GM12872 (cell line): ENCODE data around the gene NID2.

Source experiments
- CTCF ChIP-seq: IDR thresholded peaks from 3 replicates; pipeline ENCODE4 v1.5.1; 2011; ENCODE audit warnings: low read depth, mild to moderate bottlenecking, low read length, moderate library complexity; ENCODE audit not compliant: insufficient read depth

NID2 gene

GRCh38 chr14:52053044-52053443 lies 15.8 kb downstream of the NID2 start:
- TF ChIP-seq CTCF, result no peak

GRCh38 chr14:52052288-52052943 lies 16.4 kb downstream of the NID2 start:
- TF ChIP-seq CTCF, result no peak

DNA sequence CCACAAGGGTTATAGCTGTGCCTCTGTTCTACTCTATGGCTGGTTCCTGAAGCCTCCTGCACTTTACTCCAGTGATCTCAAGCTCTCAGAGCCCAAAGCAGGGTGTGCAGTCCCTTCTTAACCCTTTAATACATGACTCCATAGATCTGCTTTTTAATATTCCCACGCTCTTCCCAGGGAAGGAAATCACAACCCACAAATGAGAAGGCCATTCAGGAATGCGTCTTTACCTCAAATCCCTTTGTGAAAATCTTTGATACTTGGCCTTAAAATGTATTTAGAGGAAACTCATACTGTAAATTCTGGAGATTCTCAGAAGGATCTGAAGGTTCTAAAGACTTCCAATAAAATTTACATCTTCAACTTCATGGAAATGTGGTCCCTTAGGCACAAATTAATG lies 17.0 kb downstream of the NID2 start:
- no peak for TF ChIP-seq CTCF

- TF ChIP-seq CTCF, result no peak
Measured at GRCh38 chr14:52051251-52051650, 17.6 kb downstream of the NID2 start.

DNA sequence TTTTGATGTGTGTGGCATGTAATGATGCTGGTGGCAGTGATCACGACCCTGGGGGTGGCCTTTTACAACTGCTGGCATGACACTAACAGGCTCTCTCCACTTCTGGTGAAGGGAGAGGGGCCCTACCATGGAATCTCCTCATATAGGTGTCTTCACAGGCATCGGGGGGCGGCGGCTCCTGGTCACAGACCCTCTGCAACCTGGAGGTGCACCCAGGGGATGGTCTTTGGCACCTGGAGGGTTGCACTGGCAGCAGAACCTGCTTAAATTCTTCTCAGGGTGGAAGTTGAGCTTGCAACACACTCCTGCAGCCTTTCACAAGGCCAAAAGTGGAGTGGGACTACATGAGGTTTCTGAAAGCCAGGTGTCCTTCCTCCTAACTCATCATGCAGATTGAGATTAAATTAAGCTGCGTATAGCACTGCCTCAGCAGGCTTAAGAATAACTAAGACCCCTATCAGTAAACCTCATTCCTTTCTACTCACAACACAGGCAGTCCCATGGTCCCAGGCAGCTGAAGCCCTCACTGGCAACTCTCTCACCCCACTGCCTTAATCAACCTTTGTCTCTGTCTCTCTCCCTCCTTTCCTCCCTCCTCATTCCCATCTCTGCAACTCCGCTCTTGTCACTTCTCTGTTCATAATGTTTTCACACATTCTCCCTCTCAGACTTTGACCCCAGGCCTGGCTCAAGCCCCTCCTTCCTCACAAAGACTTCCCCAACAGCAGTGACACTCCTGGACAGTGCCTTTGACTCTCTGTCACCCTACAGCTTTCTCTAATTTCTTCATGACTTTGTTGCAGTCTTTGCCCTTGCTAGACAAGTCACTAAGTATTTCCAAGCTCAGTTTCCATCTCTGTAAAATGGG lies 18.9 kb downstream of the NID2 start:
- no peak for TF ChIP-seq CTCF

DNA sequence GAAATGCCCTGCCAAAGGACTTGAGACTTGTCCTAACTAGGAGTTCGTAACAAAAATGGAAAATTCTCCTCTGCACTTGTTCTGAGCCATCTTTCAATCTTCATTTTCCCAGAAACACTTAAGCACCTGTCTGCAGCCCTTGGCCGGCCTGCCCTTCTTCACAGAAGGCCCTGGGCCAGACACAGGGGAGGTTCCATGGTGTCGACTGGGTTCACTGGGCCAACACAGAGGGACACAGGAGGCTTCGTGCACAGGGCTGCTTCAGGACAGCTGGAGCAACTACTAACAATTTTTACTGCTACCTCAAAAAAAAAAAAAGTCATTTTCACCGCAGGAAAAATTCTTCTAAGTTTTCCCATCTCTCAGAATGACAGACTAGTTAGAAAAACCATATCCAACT lies 19.6 kb downstream of the NID2 start:
- TF ChIP-seq CTCF, result no peak

- no peak for TF ChIP-seq CTCF
Measured at GRCh38 chr14:52048641-52049204, 20.1 kb downstream of the NID2 start.
